ENCODE measurements around the gene TMEM87A. TPM values are rescaled to one million over a fixed set of nuclear protein-coding genes. Genes with fewer than 3 reads are reported as not detected.

TMEM87A gene
- total and polyA plus RNA-seq, 2 of the 4 experiments (the other 2 are of a cell fraction): 16.6 to 45.3 TPM

GRCh38 chr15:42163947-42164550 lies 109.2 kb downstream of the TMEM87A start:
- Histone ChIP-seq H4K5ac (ENCODE audit: low read depth, low read length) (no peak overlapping the region), H3K9me1 (ENCODE audit: insufficient read depth, low read length) (peaks cover 12% of the 10 kb centered on the region), H4K8ac (ENCODE audit: low read depth in 2 of 2, low read length in 2 of 2) (no peak overlapping the region), H3K79me1 (ENCODE audit: low read depth in 1 of 2, low read length in 2 of 2) (peaks cover 0 to 6% of the 10 kb centered on the region in 2 experiments; a peak in 1 of 4 replicates), H3K36me3 (ENCODE audit: control insufficient read depth, insufficient read depth, low read length) (peaks cover 82% of the 10 kb centered on the region), H2BK15ac (ENCODE audit: low read depth, low read length) (no peak overlapping the region), H2BK20ac (ENCODE audit: low read depth, low read length) (no peak overlapping the region), H2BK120ac (ENCODE audit: low read depth, low read length) (no peak overlapping the region), H3K56ac (ENCODE audit: extremely low read depth, insufficient read depth, low read length) (no peak overlapping the region), H3K27ac (ENCODE audit: insufficient read depth, low read length) (no peak overlapping the region), H4K91ac (ENCODE audit: insufficient read depth, low read depth, low read length) (no peak overlapping the region), H3K9me3 (ENCODE audit: control insufficient read depth, insufficient read depth, low read length) (no peaks in the 10 kb centered on the region), H3K4ac (ENCODE audit: low read depth, low read length) (no peak overlapping the region), H2AFZ (replicated peaks; ENCODE audit: low read length, poor library complexity) (no peak overlapping the region), H2BK5ac (ENCODE audit: low read depth, low read length, poor library complexity, severe bottlenecking) (no peak overlapping the region), H3K4me3 (ENCODE audit: insufficient read depth, low read depth, low read length) (no peak overlapping the region), H3K23ac (ENCODE audit: low read depth, low read length) (no peak overlapping the region), H3K14ac (replicated peaks; ENCODE audit: low read depth, low read length) (no peak overlapping the region), H3K9ac (ENCODE audit: low read depth, low read length) (no peak overlapping the region), H3K4me2 (ENCODE audit: low read depth, low read length) (no peak overlapping the region), H3K4me1 (ENCODE audit: control insufficient read depth, insufficient read depth, low read length) (no peaks in the 10 kb centered on the region; the same call in 1 of the 2 replicates), H3K18ac (ENCODE audit: low read depth, low read length) (no peak overlapping the region), H3K27me3 (ENCODE audit: control insufficient read depth, insufficient read depth, low read length) (no peaks in the 10 kb centered on the region), H4K20me1 (ENCODE audit: insufficient read depth, low read length) (no peaks in the 10 kb centered on the region; the same call in 1 of the 2 replicates), H2AK5ac (ENCODE audit: low read depth, low read length) (no peak overlapping the region), H2AK9ac (replicated peaks; ENCODE audit: low read depth, low read length, poor library complexity) (no peak overlapping the region)
- CTCF ChIA-PET: no interaction called here
- 100% methylated on average over 1 of the region's 4 CpGs; no CpG with 5 or more reads in 1 of the 2 experiments for WGBS, 2 experiments (ENCODE audit: extremely low coverage in 2 of 2, insufficient read length in 1 of 2)
- BruUV-seq (replicated peaks): no TSS peak
- no peak for ATAC-seq (ENCODE audit: low read depth)
- intact Hi-C loops (cut with micrococcal nuclease) (no loop called here), dilution Hi-C loops (cut with HindIII; ENCODE audit: low sequenced_read_pairs, unreplicated experiment) (no loop called here), in situ Hi-C loops (cut with MboI; ENCODE audit: low sequenced_read_pairs) (no loop called here)
- POLR2A ChIA-PET (ENCODE audit: unreplicated experiment): interaction anchor here (0.6 kb wide), 1 partner anchor 10 kb away, joined by 4 read pairs; no protein-coding TSS in a partner anchor
- TF ChIP-seq MAFK (IDR thresholded peaks at IDR 0.05; ENCODE audit: low read depth, low read length) (no peak), SMC3 (IDR thresholded peaks at IDR 0.05; ENCODE audit: low read depth, low read length) (no peak)
- DNase-seq: no peak

Data from IMR-90 (cell line).